ENCODE results near the gene PTP4A1.
A peak's percentile ranks its signal among the peaks of the same experiment; 100 is the strongest.
"Not testable (repeated sequence)": the region's sequence is repeated elsewhere in the genome, so short reads cannot be mapped to it uniquely, and the experiment has no call there.

Gene PTP4A1

GRCh38 chr6:63584566-63584965 is 12.3 kb downstream of the PTP4A1 start:
- DNase-seq, result no peak

- DNase-seq, result not testable (repeated sequence)
Measured at GRCh38 chr6:63585652-63586051, 13.4 kb downstream of the PTP4A1 start.

GRCh38 chr6:63589952-63590411 is 17.7 kb downstream of the PTP4A1 start:
- no peak for DNase-seq

- DNase-seq, result no peak
Measured at GRCh38 chr6:63592886-63593285, 20.6 kb downstream of the PTP4A1 start.

GRCh38 chr6:63597141-63598048 is 25.1 kb downstream of the PTP4A1 start:
- DNase-seq, result no peak

- DNase-seq, result peak; percentile 29 to 48 (median 46)
Measured at GRCh38 chr6:63598049-63599036, 26.1 kb downstream of the PTP4A1 start.

- no peak for DNase-seq
Measured at GRCh38 chr6:63599243-63599642, 27.0 kb downstream of the PTP4A1 start.

- no peak for DNase-seq
Measured at GRCh38 chr6:63600136-63600535, 27.9 kb downstream of the PTP4A1 start.

GRCh38 chr6:63609231-63609630 is 37.0 kb downstream of the PTP4A1 start:
- no peak for DNase-seq

GRCh38 chr6:63610944-63611343 is 38.7 kb downstream of the PTP4A1 start:
- no peak for DNase-seq

- DNase-seq, result no peak
Measured at GRCh38 chr6:63611560-63611959, 39.3 kb downstream of the PTP4A1 start.

- no peak for DNase-seq
Measured at GRCh38 chr6:63615590-63615989, 43.3 kb downstream of the PTP4A1 start.

Measured in activated CD4-positive, CD25-positive, alpha-beta regulatory T cell (primary cell).